GM10266 (cell line): Measurements from ENCODE around the gene PICK1.
A peak's percentile ranks its signal among the peaks of the same experiment; 100 is the strongest.
"Not testable (repeated sequence)": the region's sequence is repeated elsewhere in the genome, so short reads cannot be mapped to it uniquely, and the experiment has no call there.

ENCODE experiments used
- DNase-seq: peaks from one replicate; pipeline ENCODE4 v3.0.0; 2012; ENCODE audit errors: extremely low spot score
- CTCF ChIP-seq: IDR thresholded peaks from 2 replicates; pipeline ENCODE4 v1.5.1; 2012; ENCODE audit warnings: mild to moderate bottlenecking, low read depth; ENCODE audit not compliant: control insufficient read depth, insufficient read depth; ENCODE audit errors: missing control alignments

The PICK1 gene

DNA sequence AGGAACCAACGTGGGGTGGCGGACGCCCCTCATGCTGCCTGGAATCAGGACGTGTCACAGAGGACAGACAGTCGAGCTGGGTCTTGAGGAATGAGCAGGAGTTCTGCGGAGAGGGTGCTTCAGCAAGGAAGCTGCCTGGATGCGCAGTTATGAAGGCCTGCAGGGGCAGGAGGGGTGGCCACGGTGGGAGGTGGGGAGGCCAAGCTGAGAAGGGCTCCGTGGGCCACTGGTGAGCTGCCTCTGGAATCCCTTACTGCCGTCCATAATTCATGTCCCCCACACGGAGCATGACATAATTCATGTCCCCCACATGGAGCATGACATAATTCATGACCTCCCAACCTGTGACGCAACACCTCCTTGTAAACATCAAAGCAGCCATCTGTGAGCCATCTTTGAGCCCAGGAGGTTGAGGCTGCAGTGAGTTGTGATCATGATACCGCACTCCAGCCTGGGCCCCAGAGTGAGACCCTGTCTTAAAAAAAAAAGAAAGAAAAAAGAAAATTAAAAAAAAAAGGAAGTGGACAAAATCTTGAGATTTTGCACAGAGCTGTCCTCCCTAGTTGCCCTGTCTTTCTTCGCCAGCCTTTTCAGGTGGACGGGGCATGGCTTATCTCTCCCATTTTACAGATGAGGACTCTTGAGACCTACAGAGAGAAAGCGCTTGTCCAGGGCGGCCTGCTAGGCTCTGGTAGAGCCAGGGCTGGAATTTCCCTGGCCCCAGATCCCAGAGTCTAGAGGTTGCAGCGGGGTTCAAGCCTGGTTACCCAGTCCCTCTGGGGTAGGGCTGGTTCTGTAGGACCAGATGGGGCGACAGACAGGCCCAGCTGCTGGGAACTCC, 24.3 kb upstream of the PICK1 start:
- DNase-seq, result no peak

DNA sequence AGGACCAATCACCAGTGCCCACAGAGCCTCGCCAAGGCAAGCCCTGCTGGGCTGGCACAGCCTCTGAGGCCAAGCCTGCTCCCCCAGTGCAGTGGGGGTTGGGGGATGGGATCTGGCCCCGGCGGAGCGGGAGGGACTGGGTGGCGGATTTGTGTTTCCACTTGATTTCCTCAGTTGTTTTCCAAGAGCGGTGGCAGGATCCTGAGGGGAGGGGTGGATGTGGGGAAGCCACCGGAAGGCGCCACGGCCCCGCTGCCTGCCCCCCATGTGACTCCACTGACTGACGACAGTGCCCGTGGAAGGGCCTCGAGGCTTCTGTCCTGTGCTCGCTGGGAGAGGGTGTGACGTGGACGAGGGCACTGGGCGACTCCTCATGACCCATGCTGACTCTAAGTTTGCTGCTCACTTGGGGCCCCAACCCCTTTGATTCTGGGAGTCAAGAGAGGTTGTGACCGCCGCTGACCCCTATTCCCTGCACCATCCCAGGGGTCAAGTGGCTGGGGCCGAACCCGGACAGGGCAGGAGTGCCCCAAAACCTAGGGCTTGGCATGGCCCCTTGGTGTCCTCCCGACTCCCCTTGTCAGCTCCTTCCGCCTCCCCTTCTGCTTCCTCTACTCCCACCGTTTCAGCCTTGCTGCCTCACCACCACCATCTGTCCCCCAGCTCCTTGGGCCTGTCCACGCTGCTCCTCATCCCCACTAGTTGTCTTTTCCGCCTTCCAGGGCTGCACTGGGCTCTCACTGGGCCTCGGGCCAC, 23.5 kb upstream of the PICK1 start:
- no peak for TF ChIP-seq CTCF
- no peak for DNase-seq

More for the DNA sequence above, 24.3 kb upstream of the PICK1 start:
- TF ChIP-seq CTCF, result no peak

DNA sequence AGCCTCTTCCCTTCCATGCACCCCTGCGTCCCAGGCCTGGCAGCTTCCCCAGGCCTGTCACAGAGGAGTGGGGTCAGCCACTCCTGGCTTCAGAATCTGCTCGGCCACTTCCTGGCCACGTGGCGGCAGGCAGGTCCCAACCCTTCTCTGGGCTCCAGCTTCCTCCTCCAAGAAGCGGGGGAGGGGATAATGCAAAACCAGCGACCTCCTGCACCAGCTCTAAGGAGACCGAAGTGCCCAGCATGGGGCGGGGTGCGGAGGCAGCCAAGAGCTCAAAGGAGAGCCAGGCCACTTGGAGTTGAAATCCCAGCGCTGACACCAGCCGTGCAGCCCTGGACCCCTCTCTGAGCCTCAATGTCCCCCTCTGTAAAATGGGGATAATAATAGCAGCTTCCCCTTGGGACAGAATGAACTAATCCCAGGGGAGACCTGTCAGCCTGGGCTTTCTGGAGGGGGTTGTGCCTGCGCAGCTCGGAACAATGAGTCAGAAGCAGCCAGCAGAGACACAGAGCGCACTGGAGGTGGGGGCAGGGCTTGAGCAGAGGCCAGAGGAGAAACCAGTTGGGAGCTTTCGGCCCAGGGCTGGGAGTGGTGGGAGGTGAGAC, 22.8 kb upstream of the PICK1 start:
- no peak for TF ChIP-seq CTCF
- DNase-seq, result peak; percentile 72

GRCh38 chr22:38034884-38035529, 22.2 kb upstream of the PICK1 start:
- TF ChIP-seq CTCF, result no peak
- DNase-seq, result no peak

DNA sequence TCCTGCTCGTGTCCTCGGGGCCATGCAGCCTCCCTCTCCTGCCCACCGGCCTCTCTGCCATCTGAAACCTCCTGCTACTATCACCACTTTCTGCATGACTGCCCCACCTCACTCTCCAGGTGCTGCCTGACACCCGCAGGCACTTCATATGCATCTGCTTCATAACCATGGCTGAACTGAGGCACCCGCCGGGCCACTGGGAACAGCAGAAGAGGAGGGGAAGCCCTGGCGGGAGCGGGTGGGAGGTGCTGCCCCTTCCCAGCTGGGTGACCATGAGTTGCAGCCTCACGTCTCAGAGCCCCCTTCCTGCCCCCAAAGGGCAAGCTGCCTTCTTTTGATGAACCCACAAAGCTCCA, 21.7 kb upstream of the PICK1 start:
- TF ChIP-seq CTCF, result no peak
- no peak for DNase-seq

GRCh38 chr22:38036392-38037062, 20.7 kb upstream of the PICK1 start:
- TF ChIP-seq CTCF, result no peak
- DNase-seq, result no peak

GRCh38 chr22:38037367-38038150, 19.6 kb upstream of the PICK1 start:
- DNase-seq, result not testable (repeated sequence)
